Stomach (tissue), 4 donors: ENCODE measurements around the gene SLC35A4.

ENCODE experiments used
- EP300 ChIP-seq: sonication (generic); formaldehyde crosslinking; IDR thresholded peaks from one replicate; pipeline ENCODE4 v1.6.1; 2017; ENCODE audit warnings: antibody characterized with exemption
- POLR2A ChIP-seq, 4 donors: fragments of 450-650 bp; IDR thresholded peaks; one replicate each; pipeline ENCODE4 v1.6.1; 2016; ENCODE audit warnings: antibody characterized with exemption in 4 of 4, control low read depth in 2 of 4, mild to moderate bottlenecking in 1 of 4, moderate library complexity in 1 of 4
- TF ChIP-seq, protein P1 (sequence below), 7 experiments: fragments of 450-650 bp in 4 of 7; fragments of 200-600 bp in 3 of 7; sonication (generic) in 3 of 7; IDR thresholded peaks; one replicate each; pipeline ENCODE4 v1.5.1; 2016 to 2019; ENCODE audit warnings: antibody characterized with exemption in 7 of 7, control low read depth in 2 of 7, mild to moderate bottlenecking in 1 of 7

DNA sequence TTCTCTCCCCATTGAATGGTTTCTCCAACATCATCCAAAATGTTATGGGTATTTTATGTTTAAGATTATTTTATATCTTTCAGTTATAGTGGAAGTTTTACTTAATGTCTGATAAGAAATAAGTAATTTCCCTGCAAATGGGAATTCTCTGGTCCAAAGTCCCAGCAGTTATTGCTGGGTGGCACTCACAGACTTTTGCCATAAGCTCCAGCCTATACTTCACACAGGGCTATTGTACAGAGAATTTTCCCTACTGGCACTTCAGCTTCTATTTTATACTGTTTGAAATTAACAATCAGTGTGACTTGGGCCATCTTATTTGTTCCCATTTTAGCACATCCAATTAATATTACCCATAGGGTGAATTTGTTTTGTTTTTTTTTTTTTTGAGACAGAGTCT is 35.5 kb downstream of the SLC35A4 start:
- no peak for TF ChIP-seq POLR2A (IDR thresholded peaks at IDR 0.05)
- TF ChIP-seq, protein P1, sequence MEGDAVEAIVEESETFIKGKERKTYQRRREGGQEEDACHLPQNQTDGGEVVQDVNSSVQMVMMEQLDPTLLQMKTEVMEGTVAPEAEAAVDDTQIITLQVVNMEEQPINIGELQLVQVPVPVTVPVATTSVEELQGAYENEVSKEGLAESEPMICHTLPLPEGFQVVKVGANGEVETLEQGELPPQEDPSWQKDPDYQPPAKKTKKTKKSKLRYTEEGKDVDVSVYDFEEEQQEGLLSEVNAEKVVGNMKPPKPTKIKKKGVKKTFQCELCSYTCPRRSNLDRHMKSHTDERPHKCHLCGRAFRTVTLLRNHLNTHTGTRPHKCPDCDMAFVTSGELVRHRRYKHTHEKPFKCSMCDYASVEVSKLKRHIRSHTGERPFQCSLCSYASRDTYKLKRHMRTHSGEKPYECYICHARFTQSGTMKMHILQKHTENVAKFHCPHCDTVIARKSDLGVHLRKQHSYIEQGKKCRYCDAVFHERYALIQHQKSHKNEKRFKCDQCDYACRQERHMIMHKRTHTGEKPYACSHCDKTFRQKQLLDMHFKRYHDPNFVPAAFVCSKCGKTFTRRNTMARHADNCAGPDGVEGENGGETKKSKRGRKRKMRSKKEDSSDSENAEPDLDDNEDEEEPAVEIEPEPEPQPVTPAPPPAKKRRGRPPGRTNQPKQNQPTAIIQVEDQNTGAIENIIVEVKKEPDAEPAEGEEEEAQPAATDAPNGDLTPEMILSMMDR (IDR thresholded peaks at IDR 0.05): no peak
- no peak for TF ChIP-seq EP300
